ENCODE data around the gene PHF5A. TPM values are rescaled to one million over a fixed set of nuclear protein-coding genes. Genes with fewer than 3 reads are reported as not detected.

PHF5A gene
- total RNA-seq: 34.2 and 36.3 TPM in 2 replicates

GRCh38 chr22:41468381-41469217 is at the start of gene PHF5A, which contains the start of gene ACO2:
TSS of gene PHF5A (minus strand) at chr22:41468692. CDS start at chr22:41468653, 39 bp downstream.
TSS of gene ACO2 (plus strand) at chr22:41469117. CDS start at chr22:41469147, 30 bp downstream.

GRCh38 chr22:41446639-41447434 is 21.7 kb downstream of the PHF5A start, which contains the start of gene TOB2:
TSS of gene TOB2 (minus strand) at chr22:41446801. CDS start at chr22:41437345, 9,456 bp downstream.

Other genes starting within 250 kb of the PHF5A start
- 1.1 and 1.7 TPM in 2 replicates for gene CHADL, start 227.8 kb downstream of the PHF5A start, total RNA-seq
- 57.3 and 71.6 TPM in 2 replicates for gene RANGAP1, start 182.5 kb downstream of the PHF5A start, total RNA-seq
- 116 and 120 TPM in 2 replicates for gene ZC3H7B, start 167.2 kb downstream of the PHF5A start, total RNA-seq
- gene TEF, start 86.8 kb downstream of the PHF5A start, total RNA-seq: 18.8 and 21.0 TPM in 2 replicates
- gene TOB2, start 21.9 kb downstream of the PHF5A start, total RNA-seq: 34.7 and 34.9 TPM in 2 replicates
- 66.1 and 70.7 TPM in 2 replicates for gene ACO2, start 425 bp upstream of the PHF5A start, total RNA-seq
- gene POLR3H, start 75.8 kb upstream of the PHF5A start, total RNA-seq: 33.6 and 42.0 TPM in 2 replicates
- 2.3 and 6.1 TPM in 2 replicates for gene CSDC2, start 92.3 kb upstream of the PHF5A start, total RNA-seq
- 22.4 and 27.6 TPM in 2 replicates for gene PMM1, start 121.1 kb upstream of the PHF5A start, total RNA-seq
- gene DESI1, start 152.4 kb upstream of the PHF5A start, total RNA-seq: 19.0 and 21.3 TPM in 2 replicates
- gene XRCC6, start 152.6 kb upstream of the PHF5A start, total RNA-seq: 197 and 227 TPM in 2 replicates
- 60.8 and 70.2 TPM in 2 replicates for gene SNU13, start 220.2 kb upstream of the PHF5A start, total RNA-seq
- gene MEI1, start 230.8 kb upstream of the PHF5A start, total RNA-seq: 0.32 and 0.73 TPM in 2 replicates